Smooth muscle cell (in vitro differentiated cells): ENCODE results near the gene ZNF281. TPM values are rescaled to one million over a fixed set of nuclear protein-coding genes. Genes with fewer than 3 reads are reported as not detected.

Experiments used
- DNase-seq: peaks from one replicate; lab custom pipeline; 2025; ENCODE audit not compliant: unreplicated experiment; lab: John Stamatoyannopoulos, UW
- H2AFZ ChIP-seq: fragments of 200-600 bp; sonication (generic); 2 replicates; pipeline ENCODE4 v1.6.0; 2016; ENCODE audit warnings: antibody characterized with exemption, low read depth, mild to moderate bottlenecking
- H3F3A ChIP-seq: fragments of 200-600 bp; sonication (generic); 2 replicates; pipeline ENCODE4 v1.6.0; 2017; ENCODE audit warnings: antibody characterized with exemption, low read depth
- H3K27ac ChIP-seq: fragments of 200-600 bp; sonication (generic); 2 replicates; pipeline ENCODE4 v1.5.1; 2016; ENCODE audit warnings: low read depth, mild to moderate bottlenecking
- H3K27me3 ChIP-seq: fragments of 200-600 bp; sonication (generic); 2 replicates; pipeline ENCODE4 v1.6.1; 2016; ENCODE audit warnings: low read depth, mild to moderate bottlenecking
- H3K36me3 ChIP-seq: fragments of 200-600 bp; sonication (generic); 2 replicates; pipeline ENCODE4 v1.5.1; 2016; ENCODE audit warnings: low read depth
- H3K4me1 ChIP-seq: fragments of 200-600 bp; sonication (generic); 2 replicates; pipeline ENCODE4 v1.5.1; 2016; ENCODE audit warnings: low read depth
- H3K4me2 ChIP-seq: fragments of 200-600 bp; sonication (generic); 2 replicates; pipeline ENCODE4 v1.6.0; 2016; ENCODE audit warnings: mild to moderate bottlenecking
- H3K4me3 ChIP-seq: fragments of 200-600 bp; sonication (generic); 2 replicates; pipeline ENCODE4 v1.5.1; 2016; ENCODE audit warnings: mild to moderate bottlenecking
- H3K79me2 ChIP-seq: fragments of 200-600 bp; sonication (generic); 2 replicates; pipeline ENCODE4 v1.6.0; 2016; ENCODE audit warnings: low read depth, mild to moderate bottlenecking
- H3K9ac ChIP-seq: fragments of 200-600 bp; sonication (generic); 2 replicates; pipeline ENCODE4 v1.6.0; 2016; ENCODE audit warnings: low read depth
- H3K9me3 ChIP-seq: fragments of 200-600 bp; sonication (generic); replicated peaks from 2 replicates; pipeline ENCODE4 v1.5.1; 2016; ENCODE audit warnings: low read depth
- H4K20me1 ChIP-seq: fragments of 200-600 bp; sonication (generic); 2 replicates; pipeline ENCODE4 v1.6.0; 2016; ENCODE audit warnings: low read depth
- WGBS: methylation state at CpG from one replicate; pipeline ENCODE4 v1.1.7; 2016; ENCODE audit warnings: low lambda C conversion rate; 5-methylcytosine and 5-hydroxymethylcytosine counted together
- polyA plus RNA-seq: library from polyadenylated mRNA; unstranded; fragments of >200 nt; fragmentation: Nextera tagmentation; extraction: Ambion mirVana; gene quantifications from 2 replicates; pipeline ENCODE4 v1.2.1, GENCODE V29; 2016
- total RNA-seq: library from RNA; depleted of rRNA; stranded (reverse); fragments of >200 nt; gene quantifications from 2 replicates; pipeline ENCODE4 v1.2.3, GENCODE V29; 2014
- TF ChIP-seq, protein P1 (sequence below): fragments of 200-600 bp; sonication (generic); IDR thresholded peaks from 2 replicates; pipeline ENCODE4 v1.5.1; 2017; ENCODE audit warnings: borderline replicate concordance, mild to moderate bottlenecking, antibody characterized with exemption; ENCODE audit not compliant: insufficient read depth, poor library complexity, severe bottlenecking

The ZNF281 gene
- total and polyA plus RNA-seq, 2 experiments from 2014 or later, result 34.4 to 59.4 TPM

DNA sequence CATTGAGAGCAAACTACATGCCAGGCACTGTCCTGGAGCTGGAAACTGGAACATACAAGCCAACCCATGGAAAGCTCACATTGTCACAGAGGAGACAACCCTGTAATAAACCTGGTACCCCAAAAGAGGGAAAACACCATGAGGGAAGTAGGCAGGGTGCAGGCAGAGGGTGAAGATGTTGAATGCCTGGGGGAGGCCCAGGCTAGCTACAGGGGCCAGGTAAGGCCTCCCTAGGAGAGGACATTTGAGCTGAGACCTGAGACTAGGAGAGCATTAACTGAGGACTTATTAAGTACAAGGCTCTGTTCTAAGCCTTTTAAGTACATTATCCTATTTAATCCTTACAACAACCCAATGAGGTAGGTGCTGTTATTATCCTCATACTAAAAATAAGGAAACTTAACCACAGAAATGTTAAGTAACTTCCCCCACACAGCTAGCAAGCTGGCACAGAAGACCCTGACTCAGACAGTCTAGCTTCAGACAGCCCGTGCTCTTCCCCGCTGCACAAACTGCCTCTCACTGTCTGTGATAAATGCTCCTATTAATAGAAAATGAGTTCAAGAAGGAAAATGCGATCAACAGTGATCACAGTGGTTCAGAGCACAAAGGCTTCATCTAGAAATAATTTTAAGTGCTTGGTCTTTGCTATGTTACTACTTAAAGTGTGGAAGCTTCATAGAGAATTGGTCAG lies 41.8 kb downstream of the ZNF281 start:
- H3K36me3 ChIP-seq, result no peaks in the 10 kb centered on the region
- peaks cover 56% of the 10 kb centered on the region for H3K4me1 ChIP-seq
- no peaks in the 10 kb centered on the region for H4K20me1 ChIP-seq
- peak overlapping the region; percentile 53 for H3K4me2 ChIP-seq
- peaks cover 13% of the 10 kb centered on the region for H3F3A ChIP-seq
- no peaks in the 10 kb centered on the region for H3K27me3 ChIP-seq
- H3K9ac ChIP-seq, result peak overlapping the region; percentile 49
- TF ChIP-seq, protein P1, sequence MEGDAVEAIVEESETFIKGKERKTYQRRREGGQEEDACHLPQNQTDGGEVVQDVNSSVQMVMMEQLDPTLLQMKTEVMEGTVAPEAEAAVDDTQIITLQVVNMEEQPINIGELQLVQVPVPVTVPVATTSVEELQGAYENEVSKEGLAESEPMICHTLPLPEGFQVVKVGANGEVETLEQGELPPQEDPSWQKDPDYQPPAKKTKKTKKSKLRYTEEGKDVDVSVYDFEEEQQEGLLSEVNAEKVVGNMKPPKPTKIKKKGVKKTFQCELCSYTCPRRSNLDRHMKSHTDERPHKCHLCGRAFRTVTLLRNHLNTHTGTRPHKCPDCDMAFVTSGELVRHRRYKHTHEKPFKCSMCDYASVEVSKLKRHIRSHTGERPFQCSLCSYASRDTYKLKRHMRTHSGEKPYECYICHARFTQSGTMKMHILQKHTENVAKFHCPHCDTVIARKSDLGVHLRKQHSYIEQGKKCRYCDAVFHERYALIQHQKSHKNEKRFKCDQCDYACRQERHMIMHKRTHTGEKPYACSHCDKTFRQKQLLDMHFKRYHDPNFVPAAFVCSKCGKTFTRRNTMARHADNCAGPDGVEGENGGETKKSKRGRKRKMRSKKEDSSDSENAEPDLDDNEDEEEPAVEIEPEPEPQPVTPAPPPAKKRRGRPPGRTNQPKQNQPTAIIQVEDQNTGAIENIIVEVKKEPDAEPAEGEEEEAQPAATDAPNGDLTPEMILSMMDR, result no peak
- no peaks in the 10 kb centered on the region for H3K79me2 ChIP-seq
- no peaks in the 10 kb centered on the region for H3K9me3 ChIP-seq
- no peak overlapping the region for H2AFZ ChIP-seq
- H3K4me3 ChIP-seq, result no peak overlapping the region
- WGBS, result 6% methylated on average over 3 of the region's 3 CpGs
- no peak for DNase-seq
- H3K27ac ChIP-seq, result peak overlapping the region; percentile 89

DNA sequence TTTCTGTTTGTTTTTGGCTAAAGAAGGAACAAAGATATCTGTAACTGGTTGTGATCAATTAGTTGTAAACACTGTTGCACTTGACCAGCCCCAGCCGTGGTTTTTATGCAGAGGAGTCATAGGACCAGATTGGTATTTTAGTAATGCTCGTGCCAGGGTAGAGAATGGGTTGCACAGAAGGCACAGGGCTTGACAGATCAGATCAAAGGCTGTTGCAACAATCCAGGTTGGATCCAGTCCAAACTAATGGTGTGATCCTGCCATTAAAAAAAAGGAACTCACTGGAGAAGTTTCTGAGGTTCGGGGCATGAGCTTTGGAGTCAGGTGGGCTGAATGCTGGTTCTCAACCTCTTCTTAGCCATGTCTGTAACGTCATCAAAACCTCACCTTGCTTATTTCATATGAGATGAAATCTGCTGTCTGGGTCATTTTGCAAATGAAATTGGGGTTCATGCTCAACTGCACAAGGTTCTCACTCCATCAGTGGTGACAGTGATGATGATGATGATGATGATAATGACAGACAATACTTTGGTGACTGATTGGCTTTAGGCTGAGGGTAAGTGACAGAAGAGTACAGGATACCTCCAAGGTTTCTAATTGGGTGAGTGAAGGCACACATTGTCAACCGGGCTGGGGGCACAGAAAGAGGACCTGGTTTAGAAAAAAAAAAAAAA lies 43.1 kb downstream of the ZNF281 start:
- H3K9ac ChIP-seq, result no peak overlapping the region
- no peak overlapping the region for H2AFZ ChIP-seq
- peaks cover 4% of the 10 kb centered on the region for H3F3A ChIP-seq
- H3K36me3 ChIP-seq, result no peaks in the 10 kb centered on the region
- H3K4me3 ChIP-seq, result no peak overlapping the region
- peaks cover 52% of the 10 kb centered on the region for H3K4me1 ChIP-seq
- no peak overlapping the region for H3K4me2 ChIP-seq
- no peaks in the 10 kb centered on the region for H4K20me1 ChIP-seq
- TF ChIP-seq, protein P1, result no peak
- no peak for DNase-seq
- no peaks in the 10 kb centered on the region for H3K79me2 ChIP-seq
- no peak overlapping the region for H3K27ac ChIP-seq
- no peaks in the 10 kb centered on the region for H3K27me3 ChIP-seq
- no peaks in the 10 kb centered on the region for H3K9me3 ChIP-seq
- WGBS, result 92% methylated on average over 5 of the region's 5 CpGs

GRCh38 chr1:200365897-200366426 lies 43.9 kb downstream of the ZNF281 start:
- Histone ChIP-seq H4K20me1 (no peaks in the 10 kb centered on the region), H3K36me3 (no peaks in the 10 kb centered on the region), H3F3A (no peaks in the 10 kb centered on the region), H3K79me2 (no peaks in the 10 kb centered on the region), H3K4me2 (no peak overlapping the region), H3K9me3 (no peaks in the 10 kb centered on the region), H3K4me1 (peaks cover 47% of the 10 kb centered on the region), H3K27ac (no peak overlapping the region), H3K9ac (no peak overlapping the region), H3K27me3 (no peaks in the 10 kb centered on the region), H3K4me3 (no peak overlapping the region), H2AFZ (no peak overlapping the region)
- TF ChIP-seq, protein P1, result no peak
- WGBS, result 89% methylated on average over 2 of the region's 2 CpGs
- DNase-seq, result no peak
